Adrenal gland (tissue), 12 donors: ENCODE data around the gene USP6NL. TPM values are rescaled to one million over a fixed set of nuclear protein-coding genes. Genes with fewer than 3 reads are reported as not detected.

Experiments
- DNase-seq, 7 donors: peaks; one replicate each; pipeline ENCODE4 v3.0.0-alpha.2; 2019 to 2020
- H3K27ac ChIP-seq, 5 donors: fragments of 200-600 bp; sonication (generic) in 4 of 5; 1 replicate in 3 of 5; 2 replicates in 2 of 5; pipeline versions ENCODE4 v1.5.1 to v1.8.0; 2016 to 2020; ENCODE audit warnings: mild to moderate bottlenecking in 1 of 5
- H3K27me3 ChIP-seq: fragments of 200-600 bp; 2 replicates; pipeline ENCODE4 v1.8.0; 2021
- H3K36me3 ChIP-seq, 2 donors: fragments of 200-600 bp; replicated peaks in 1 of 2; 1 replicate in 1 of 2; 2 replicates in 1 of 2; pipeline versions ENCODE4 v1.5.1 to v1.8.0; 2018 to 2022
- H3K4me1 ChIP-seq, 2 donors: fragments of 200-600 bp; replicated peaks in 1 of 2; 1 replicate in 1 of 2; 2 replicates in 1 of 2; pipeline versions ENCODE4 v1.5.1 to v1.8.0; 2018 to 2021
- H3K4me3 ChIP-seq, 4 donors: fragments of 200-600 bp; sonication (generic) in 3 of 4; one replicate each; pipeline ENCODE4 v1.5.1; 2016 to 2018
- H3K9me3 ChIP-seq, 3 donors: fragments of 200-600 bp; sonication (generic) in 1 of 3; replicated peaks in 1 of 3; 1 replicate in 2 of 3; 2 replicates in 1 of 3; pipeline versions ENCODE4 v1.5.1 to v1.8.0; 2016 to 2021
- POLR2A ChIP-seq, 2 donors: fragments of 450-650 bp; IDR thresholded peaks; one replicate each; pipeline ENCODE4 v1.6.1; 2017; ENCODE audit warnings: antibody characterized with exemption in 2 of 2, mild to moderate bottlenecking in 2 of 2, moderate library complexity in 1 of 2
- WGBS, 4 donors: extraction: QIAGEN DNeasy Blood & Tissue Kit in 2 of 4; methylation state at CpG; one replicate each; pipeline versions ENCODE4 v1.1.5 to v1.1.7; 2013 to 2017; 5-methylcytosine and 5-hydroxymethylcytosine counted together
- intact Hi-C, 2 donors: fragments of 100-400 bp; cut with DNase I; formaldehyde crosslinking; loops; one replicate each; pipeline versions ENCODE4 v1.14.1 to v1.15.0; 2022 to 2023
- polyA plus RNA-seq, 3 donors: library from polyadenylated mRNA; stranded (reverse); fragments of 200-250 nt in 2 of 3; fragments of 350-450 nt in 1 of 3; fragmentation: Illumina TruSeq in 1 of 3; extraction: RNeasy Lipid Tissue Mini Kit (QIAGEN cat#74804) in 1 of 3; gene quantifications; one replicate each; pipeline ENCODE4 v1.2.3, GENCODE V29; 2013 to 2014
- total RNA-seq, 9 donors: library from RNA; depleted of rRNA in 4 of 9; stranded (reverse); fragments of >200 nt in 4 of 9; fragments of 120-200 nt in 1 of 9; fragmentation: NEBNext Ultra II Directional in 1 of 9; extraction: Animal tissue kit (Norgen Biotek cat#: 25700) in 1 of 9; gene quantifications; one replicate each; pipeline versions ENCODE4 v1.1.0 to v1.2.4, GENCODE V29; 2013 to 2023
- TF ChIP-seq, protein P1 (sequence below), 6 experiments: fragments of 450-650 bp in 4 of 6; fragments of 200-600 bp in 2 of 6; sonication (generic) in 1 of 6; IDR thresholded peaks; 1 replicate in 5 of 6; 2 replicates in 1 of 6; pipeline versions ENCODE4 v1.5.1 to v1.8.0; 2016 to 2021; ENCODE audit warnings: antibody characterized with exemption in 6 of 6, mild to moderate bottlenecking in 2 of 6, moderate library complexity in 1 of 6
- donor health status: healthy with polysubstance abuse.
- donor health status: Bipolar disorder and iron deficiency.
- donor health status: DM: yes; HTN: yes; CAD: no.
- donor health status: DM: no; HTN: no; CAD: no.
- donor health status: DM: no; HTN: no; CAD: no.
- donor health status: DM: yes; HTN: yes; CAD: no.

USP6NL gene
- total and polyA plus RNA-seq, 12 donors: 3.5 to 35.1 (median 19.8) TPM

DNA sequence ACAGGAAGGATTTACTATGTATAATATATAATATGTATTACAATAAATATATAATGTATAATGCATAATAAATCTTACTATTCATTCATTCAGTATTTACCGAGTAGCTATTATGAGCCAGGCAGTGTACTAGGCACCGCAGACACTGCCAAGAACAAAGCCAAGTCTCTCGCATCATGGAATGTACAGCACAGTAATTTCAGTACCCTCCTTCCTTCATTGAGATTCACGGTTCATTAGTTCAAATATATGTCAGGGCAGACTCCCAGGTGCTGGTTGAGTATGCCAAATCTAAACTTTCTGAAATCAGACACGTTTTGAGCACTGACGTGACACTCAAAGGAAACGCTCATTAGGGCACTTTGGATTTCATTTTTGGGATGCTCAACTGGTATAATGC, 9.1 kb downstream of the USP6NL start:
- peaks cover 5 to 31% of the 10 kb centered on the region in 2 donors for H3K4me1 ChIP-seq
- WGBS, 4 donors: 92 to 96% (median 93%) methylated on average over 7 of the region's 7 CpGs
- H3K27ac ChIP-seq: no peak overlapping the region
- no peak for DNase-seq
- H3K9me3 ChIP-seq: no peaks in the 10 kb centered on the region
- H3K36me3 ChIP-seq: no peaks in the 10 kb centered on the region
- TF ChIP-seq, protein P1, sequence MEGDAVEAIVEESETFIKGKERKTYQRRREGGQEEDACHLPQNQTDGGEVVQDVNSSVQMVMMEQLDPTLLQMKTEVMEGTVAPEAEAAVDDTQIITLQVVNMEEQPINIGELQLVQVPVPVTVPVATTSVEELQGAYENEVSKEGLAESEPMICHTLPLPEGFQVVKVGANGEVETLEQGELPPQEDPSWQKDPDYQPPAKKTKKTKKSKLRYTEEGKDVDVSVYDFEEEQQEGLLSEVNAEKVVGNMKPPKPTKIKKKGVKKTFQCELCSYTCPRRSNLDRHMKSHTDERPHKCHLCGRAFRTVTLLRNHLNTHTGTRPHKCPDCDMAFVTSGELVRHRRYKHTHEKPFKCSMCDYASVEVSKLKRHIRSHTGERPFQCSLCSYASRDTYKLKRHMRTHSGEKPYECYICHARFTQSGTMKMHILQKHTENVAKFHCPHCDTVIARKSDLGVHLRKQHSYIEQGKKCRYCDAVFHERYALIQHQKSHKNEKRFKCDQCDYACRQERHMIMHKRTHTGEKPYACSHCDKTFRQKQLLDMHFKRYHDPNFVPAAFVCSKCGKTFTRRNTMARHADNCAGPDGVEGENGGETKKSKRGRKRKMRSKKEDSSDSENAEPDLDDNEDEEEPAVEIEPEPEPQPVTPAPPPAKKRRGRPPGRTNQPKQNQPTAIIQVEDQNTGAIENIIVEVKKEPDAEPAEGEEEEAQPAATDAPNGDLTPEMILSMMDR (IDR thresholded peaks at IDR 0.05): no peak
- no peak for TF ChIP-seq POLR2A (IDR thresholded peaks at IDR 0.05)
- intact Hi-C loops: loop anchor here in 1 of 2 donors (10.0 kb wide), 1 partner anchor 68 kb away; no protein-coding TSS in a partner anchor
- no peaks in the 10 kb centered on the region for H3K27me3 ChIP-seq
- H3K4me3 ChIP-seq: no peak overlapping the region

DNA sequence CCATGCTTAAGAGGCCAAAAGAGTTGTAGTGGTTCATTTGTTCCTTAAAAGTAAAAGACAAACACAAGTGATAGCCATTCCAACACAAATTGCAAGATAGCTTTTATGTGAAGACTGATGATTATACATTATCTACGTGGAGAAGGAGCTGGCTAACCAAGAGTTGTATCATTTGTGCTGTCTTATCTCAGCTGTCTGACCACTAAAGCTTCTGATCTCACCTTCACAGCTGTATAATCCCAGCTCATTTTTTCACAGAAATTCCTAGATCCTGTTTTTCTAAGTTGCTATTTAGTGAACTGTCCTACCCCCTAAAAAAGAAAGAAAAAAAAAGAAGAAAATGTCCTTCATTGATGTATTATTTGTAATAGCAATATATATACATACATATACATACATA, 9.8 kb downstream of the USP6NL start:
- Histone ChIP-seq H3K27ac (no peak overlapping the region), H3K4me1 (peaks cover 5 to 31% of the 10 kb centered on the region in 2 donors), H3K4me3 (no peak overlapping the region), H3K9me3 (no peaks in the 10 kb centered on the region), H3K27me3 (no peaks in the 10 kb centered on the region), H3K36me3 (no peaks in the 10 kb centered on the region)
- intact Hi-C loops: loop anchor here in 1 of 2 donors (10.0 kb wide), 1 partner anchor 67 kb away; no protein-coding TSS in a partner anchor
- WGBS, 4 donors: 78 to 91% (median 79%) methylated on average over 1 of the region's 1 CpG
- TF ChIP-seq, protein P1 (IDR thresholded peaks at IDR 0.05): no peak
- no peak for DNase-seq

DNA sequence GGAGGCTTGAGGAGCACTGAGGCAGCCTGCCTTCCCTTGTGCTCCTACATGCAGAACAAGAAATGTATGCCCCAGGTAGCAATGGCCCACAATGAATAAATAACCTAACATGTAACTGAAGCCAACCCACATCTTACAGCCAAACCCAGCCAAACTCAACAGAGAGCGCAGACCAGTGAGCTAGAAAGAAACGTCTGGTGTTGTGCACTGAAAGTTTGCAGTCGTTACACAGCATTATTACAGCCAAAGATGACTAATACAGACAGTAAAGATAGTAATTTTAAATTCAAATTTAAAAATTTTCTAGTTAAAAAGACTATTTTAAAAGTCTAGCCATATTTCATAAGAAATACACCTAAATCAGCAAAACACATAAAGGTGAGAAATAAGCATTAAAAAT, 11.2 kb downstream of the USP6NL start:
- Histone ChIP-seq H3K36me3 (no peaks in the 10 kb centered on the region), H3K27ac (no peak overlapping the region), H3K27me3 (no peaks in the 10 kb centered on the region), H3K4me3 (no peak overlapping the region), H3K9me3 (no peaks in the 10 kb centered on the region), H3K4me1 (peaks cover 5 to 31% of the 10 kb centered on the region in 2 donors)
- TF ChIP-seq, protein P1 (IDR thresholded peaks at IDR 0.05): no peak
- no peak for TF ChIP-seq POLR2A (IDR thresholded peaks at IDR 0.05)
- intact Hi-C loops: loop anchor here in 1 of 2 donors (10.0 kb wide), 1 partner anchor 65 kb away; no protein-coding TSS in a partner anchor
- DNase-seq: no peak
- WGBS, 4 donors: 92 to 96% (median 95%) methylated on average over 3 of the region's 3 CpGs

DNA sequence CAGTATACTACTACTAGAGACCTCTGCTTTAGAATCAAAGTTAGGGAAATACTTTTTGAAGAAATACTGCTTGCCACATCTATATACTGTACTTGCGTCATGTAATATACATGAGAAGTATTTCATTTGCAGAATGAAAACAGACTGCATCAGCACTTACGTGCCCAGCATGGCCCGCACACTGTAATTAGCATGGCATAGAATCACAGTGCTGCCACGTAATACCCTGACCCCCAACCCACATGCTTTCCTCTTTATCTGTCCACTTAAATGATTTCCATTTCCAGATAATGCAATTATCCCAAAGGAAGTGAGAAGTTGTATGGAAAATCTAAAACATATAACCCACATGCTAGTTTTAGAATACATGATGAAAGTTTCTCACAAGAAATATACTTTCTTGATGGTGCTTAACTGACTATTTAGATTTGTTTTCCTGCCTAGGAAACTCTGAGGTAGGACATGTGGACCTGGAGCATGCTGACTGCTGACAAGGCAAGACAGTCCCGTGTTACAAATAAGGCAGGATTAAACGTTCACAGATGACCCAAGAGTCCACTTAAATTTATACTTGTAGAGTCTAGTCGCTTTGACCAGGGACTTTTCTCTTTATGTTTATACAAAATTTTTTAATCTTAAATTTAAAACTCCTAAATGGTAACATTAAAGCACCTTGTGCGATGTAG, 12.6 kb downstream of the USP6NL start:
- 74 to 81% (median 77%) methylated on average over 8 of the region's 8 CpGs for WGBS, 4 donors
- no peak for DNase-seq
- intact Hi-C loops: no loop called here
- Histone ChIP-seq H3K27ac (no peak overlapping the region), H3K4me1 (peaks cover 4 to 29% of the 10 kb centered on the region in 2 donors), H3K4me3 (no peak overlapping the region), H3K9me3 (no peaks in the 10 kb centered on the region), H3K27me3 (no peaks in the 10 kb centered on the region), H3K36me3 (no peaks in the 10 kb centered on the region)
- TF ChIP-seq POLR2A (IDR thresholded peaks at IDR 0.05): no peak
- TF ChIP-seq, protein P1 (IDR thresholded peaks at IDR 0.05): no peak
